GM10266 (cell line): ENCODE results near the gene RRP12.
A peak's percentile ranks its signal among the peaks of the same experiment; 100 is the strongest.

Source experiments
- DNase-seq: peaks from one replicate; pipeline ENCODE4 v3.0.0; 2012; ENCODE audit errors: extremely low spot score
- TF ChIP-seq, protein P1 (sequence below): IDR thresholded peaks from 2 replicates; pipeline ENCODE4 v1.5.1; 2012; ENCODE audit warnings: mild to moderate bottlenecking, low read depth; ENCODE audit not compliant: control insufficient read depth, insufficient read depth; ENCODE audit errors: missing control alignments

Gene RRP12

DNA sequence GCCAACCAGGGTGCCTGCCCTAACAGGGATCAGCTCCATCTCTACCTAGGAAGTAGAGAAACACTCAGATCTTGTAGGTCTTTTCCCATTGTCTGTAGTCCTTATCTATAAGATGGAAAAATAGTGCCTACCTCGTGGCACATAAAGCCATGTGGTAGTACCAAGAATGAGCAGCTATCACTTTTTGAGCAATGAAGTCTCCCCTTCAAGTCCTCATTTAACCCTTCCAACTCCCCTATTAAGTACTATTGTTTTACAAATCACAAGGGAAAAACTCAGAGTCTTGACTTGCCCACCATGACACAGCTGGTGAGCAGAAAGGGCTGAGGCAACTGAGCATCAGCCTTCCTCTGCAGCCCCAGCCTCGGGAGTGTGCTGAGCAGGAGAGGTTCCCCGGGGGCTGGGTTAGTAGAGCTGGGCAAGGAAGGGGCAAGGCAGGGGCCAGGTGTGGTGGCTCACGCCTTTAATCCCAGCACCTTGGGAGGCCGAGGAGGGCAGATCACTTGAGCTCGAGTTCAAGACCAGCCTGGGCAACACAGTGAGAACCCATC lies 69.9 kb downstream of the RRP12 start:
- TF ChIP-seq, protein P1, sequence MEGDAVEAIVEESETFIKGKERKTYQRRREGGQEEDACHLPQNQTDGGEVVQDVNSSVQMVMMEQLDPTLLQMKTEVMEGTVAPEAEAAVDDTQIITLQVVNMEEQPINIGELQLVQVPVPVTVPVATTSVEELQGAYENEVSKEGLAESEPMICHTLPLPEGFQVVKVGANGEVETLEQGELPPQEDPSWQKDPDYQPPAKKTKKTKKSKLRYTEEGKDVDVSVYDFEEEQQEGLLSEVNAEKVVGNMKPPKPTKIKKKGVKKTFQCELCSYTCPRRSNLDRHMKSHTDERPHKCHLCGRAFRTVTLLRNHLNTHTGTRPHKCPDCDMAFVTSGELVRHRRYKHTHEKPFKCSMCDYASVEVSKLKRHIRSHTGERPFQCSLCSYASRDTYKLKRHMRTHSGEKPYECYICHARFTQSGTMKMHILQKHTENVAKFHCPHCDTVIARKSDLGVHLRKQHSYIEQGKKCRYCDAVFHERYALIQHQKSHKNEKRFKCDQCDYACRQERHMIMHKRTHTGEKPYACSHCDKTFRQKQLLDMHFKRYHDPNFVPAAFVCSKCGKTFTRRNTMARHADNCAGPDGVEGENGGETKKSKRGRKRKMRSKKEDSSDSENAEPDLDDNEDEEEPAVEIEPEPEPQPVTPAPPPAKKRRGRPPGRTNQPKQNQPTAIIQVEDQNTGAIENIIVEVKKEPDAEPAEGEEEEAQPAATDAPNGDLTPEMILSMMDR, result no peak

DNA sequence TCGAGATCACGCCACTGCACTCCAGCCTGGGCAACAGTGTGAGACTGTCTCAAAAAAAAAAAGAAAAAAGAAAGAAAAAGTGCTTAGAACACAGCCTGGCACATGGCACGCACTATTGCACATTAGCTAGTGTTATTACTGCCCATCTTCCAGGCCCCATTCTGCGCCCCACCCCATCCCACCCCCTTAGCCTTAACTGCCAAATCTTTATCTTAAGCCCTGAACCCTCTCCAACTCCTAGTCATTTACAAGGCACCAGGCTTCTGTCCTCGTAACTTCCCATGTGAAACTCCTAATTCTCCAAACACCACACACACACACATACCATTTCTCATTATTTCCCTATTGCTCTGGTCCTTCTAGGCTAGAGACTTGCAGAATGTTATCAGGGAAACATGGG lies 71.4 kb downstream of the RRP12 start:
- TF ChIP-seq, protein P1, result no peak
- no peak for DNase-seq

More for the DNA sequence above, 69.9 kb downstream of the RRP12 start:
- DNase-seq, result no peak

DNA sequence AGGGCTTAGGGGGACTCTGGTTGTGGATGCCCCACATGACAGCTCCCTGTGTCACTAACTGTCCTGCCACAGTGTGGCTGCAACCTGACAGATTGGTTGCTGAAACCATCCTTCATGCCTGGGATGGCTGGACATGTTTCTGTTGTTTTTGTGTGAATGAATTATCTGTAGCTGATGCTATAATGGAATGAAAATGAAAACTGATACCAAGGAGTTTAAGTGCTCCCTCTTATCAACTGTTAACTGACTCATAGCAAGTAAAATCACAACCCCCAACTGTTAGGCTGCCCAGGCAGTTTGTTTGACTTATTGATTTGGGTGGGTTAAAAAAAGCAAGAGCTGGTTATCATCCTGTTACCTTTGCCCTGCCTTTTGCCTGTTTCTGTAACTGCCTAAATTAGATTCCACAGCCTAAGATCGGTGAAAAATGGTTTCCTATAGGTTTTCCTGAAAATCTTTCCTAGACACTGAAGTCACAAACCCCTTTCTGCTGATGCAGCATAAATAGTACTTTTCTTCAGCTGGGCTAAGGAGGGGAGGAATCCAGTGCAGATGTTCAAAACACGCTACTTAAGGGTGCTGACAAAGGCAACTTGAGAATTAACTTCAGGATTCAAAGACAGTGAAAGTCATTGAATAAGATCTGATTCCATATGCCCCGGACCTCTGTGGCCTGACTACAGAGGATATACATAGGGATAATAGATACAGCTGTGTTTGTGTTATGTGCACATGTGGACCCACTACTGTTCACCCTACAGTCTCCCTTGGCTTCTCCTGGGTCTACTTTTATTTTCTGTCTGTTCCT lies 72.3 kb downstream of the RRP12 start:
- TF ChIP-seq, protein P1, result no peak
- peak; percentile 42 for DNase-seq

DNA sequence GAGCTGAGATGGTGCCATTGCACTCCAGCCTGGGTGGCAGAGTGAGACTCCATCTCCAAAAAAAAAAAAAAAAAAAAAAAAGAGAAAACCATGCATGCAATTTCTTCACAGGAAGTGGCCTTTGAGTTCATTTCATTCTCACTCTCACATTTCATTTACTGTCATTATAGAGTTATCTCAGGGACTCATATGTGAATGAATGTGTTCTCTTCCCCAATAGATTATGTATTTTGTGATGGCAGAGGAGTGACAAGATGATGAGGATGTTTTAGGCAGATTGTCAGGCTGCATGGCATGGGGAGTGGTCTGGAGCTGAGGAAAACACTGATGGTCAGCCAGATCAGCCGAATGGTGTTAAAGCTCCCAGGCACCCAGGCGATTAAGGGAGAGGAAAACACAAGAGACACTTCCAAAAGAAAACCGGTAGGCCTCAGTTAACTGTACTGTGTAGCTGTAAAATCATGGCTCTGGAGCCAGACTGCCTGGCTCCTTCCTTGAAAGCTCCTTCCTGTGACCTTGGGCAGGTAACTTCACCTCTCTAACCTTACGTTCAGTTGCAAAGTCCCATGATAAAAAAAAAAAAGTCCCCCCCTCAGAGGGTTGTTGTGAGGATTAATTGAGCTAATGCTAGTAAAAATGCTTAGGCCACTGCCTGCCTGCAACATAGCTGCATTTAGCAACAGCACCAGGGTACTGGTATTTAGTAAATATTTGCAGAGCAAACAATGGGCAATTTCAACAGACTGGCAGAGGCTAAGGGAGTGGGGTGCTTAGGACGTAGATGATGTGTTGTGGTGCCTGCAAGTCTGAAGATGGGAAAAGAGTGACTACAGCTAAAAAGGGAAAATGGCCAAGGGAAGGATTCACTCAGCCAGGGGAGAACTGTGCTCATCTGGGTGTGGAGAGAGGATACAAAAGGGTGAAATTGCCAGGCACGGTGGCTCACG lies 73.5 kb downstream of the RRP12 start:
- TF ChIP-seq, protein P1, result no peak
- DNase-seq, result no peak

DNA sequence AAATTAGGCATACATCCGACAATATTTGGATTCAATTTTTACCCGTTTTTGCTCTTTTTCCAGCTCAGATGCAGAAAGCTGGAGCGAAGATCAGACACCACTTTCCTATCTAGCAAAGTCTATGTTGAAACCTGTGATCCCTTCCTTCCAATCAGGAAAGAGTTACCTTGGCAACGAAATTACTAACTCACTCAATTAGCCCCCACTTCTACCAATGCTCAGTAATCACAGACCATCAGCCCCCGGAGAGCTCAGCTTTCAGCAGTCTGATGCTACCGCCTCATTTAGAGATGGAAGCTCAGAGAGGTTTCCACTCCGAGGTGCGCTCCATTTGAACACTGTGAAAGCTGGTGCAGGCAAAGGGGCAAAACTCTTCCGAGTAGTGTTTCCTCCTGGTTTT lies 75.4 kb downstream of the RRP12 start:
- DNase-seq, result no peak
- TF ChIP-seq, protein P1, result no peak

DNA sequence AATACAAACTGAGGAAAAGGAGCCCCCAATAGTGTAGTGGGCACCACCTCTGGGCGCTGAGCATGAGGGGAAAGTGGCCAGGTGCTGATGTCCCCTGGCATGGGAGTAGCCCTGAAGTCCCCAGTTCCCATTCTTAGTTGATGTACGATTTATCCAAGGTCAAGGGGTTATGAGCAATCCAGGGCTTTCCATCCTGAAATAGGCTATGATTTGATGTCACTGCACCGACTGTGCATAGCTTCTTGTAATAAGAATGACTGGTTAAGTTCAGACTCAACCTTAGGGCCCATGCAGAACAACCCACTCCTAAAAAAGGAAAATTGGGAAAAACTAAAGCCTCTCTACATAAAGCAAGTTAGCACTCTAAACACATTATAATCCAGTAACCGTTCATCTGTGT lies 77.6 kb downstream of the RRP12 start:
- no peak for DNase-seq
- TF ChIP-seq, protein P1, result no peak

DNA sequence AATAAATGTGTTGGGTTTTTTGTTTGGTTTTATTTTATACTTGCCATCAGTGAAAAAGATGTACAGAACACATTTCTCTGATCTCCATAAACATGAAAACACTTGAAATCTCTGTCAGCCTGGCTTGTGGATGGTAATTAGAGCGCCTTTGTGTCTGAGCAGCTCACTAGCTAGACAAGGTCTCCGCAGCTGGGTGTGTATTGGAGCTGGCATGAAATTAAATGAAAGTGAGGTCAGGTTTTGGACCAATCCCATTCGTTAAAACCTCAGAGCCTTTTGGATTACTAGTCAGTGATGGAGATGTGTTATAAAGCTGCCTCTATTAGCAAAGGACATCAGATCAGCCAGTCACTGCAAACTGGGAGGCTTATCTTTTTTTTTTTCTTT lies 79.3 kb downstream of the RRP12 start:
- DNase-seq, result no peak

More for the DNA sequence above, 79.3 kb downstream of the RRP12 start:
- TF ChIP-seq, protein P1, result no peak
